Panc1 (cell line): ENCODE measurements around the gene NR2C2. TPM values are rescaled to one million over a fixed set of nuclear protein-coding genes. Genes with fewer than 3 reads are reported as not detected.

Experiments
- ATAC-seq: fragments of 200-7000 bp; cut with Tn5 transposase; 2 replicates; pipeline ENCODE4 v1.9.1; 2020; ENCODE audit warnings: mild to moderate bottlenecking, moderate library complexity
- BruUV-seq: library from RNA; stranded (reverse); fragments of 400-500 nt; replicated peaks from 2 replicates; lab custom pipeline; 2021; lab: Mats Ljungman, UMichigan
- CTCF ChIA-PET: fragments of 300-600 bp; sonication (Branson Sonifier 250); formaldehyde crosslinking; loops from one replicate; lab custom pipeline; 2022; ENCODE audit warnings: antibody characterized with exemption; lab: Charles Lee
- POLR2A ChIA-PET: fragments of 300-600 bp; sonication (Branson Sonifier 250); formaldehyde crosslinking; loops from one replicate; lab custom pipeline; 2022; ENCODE audit warnings: antibody characterized with exemption; lab: Charles Lee
- DNase-seq: peaks from one replicate; pipeline ENCODE4 v3.0.0-alpha.2; 2010; ENCODE audit warnings: low read depth, low spot score
- H3K27ac ChIP-seq: 2 replicates; pipeline ENCODE4 v1.5.1; 2011; ENCODE audit warnings: mild to moderate bottlenecking, low read length, inconsistent platforms
- H3K27me3 ChIP-seq: fragments of 200-500 bp; sonication (Bioruptor generic); 2 replicates; pipeline ENCODE4 v1.6.0; 2014; ENCODE audit warnings: low read length, inconsistent platforms; ENCODE audit not compliant: control insufficient read depth, insufficient read depth
- H3K36me3 ChIP-seq: fragments of 200-500 bp; sonication (Bioruptor generic); 2 replicates; pipeline ENCODE4 v1.5.1; 2014; ENCODE audit warnings: inconsistent platforms, mild to moderate bottlenecking, low read length, moderate library complexity; ENCODE audit not compliant: control insufficient read depth, insufficient read depth
- H3K4me1 ChIP-seq: 2 replicates; pipeline ENCODE4 v1.5.1; 2011; ENCODE audit warnings: inconsistent platforms, mild to moderate bottlenecking, low read length, moderate library complexity; ENCODE audit not compliant: control insufficient read depth, insufficient read depth
- H3K4me3 ChIP-seq, 2 experiments: 2 replicates each; pipeline ENCODE4 v1.5.1; 2011 to 2012; ENCODE audit warnings: low read depth in 2 of 2, low read length in 2 of 2, mild to moderate bottlenecking in 2 of 2, inconsistent platforms in 1 of 2, moderate library complexity in 1 of 2
- H3K9me3 ChIP-seq: fragments of 200-500 bp; sonication (Bioruptor generic); 2 replicates; pipeline ENCODE4 v1.5.1; 2014; ENCODE audit warnings: low read depth, mild to moderate bottlenecking, inconsistent platforms, low read length, moderate library complexity; ENCODE audit not compliant: control insufficient read depth, insufficient read depth
- CTCF ChIP-seq: fragments of 450-650 bp; IDR thresholded peaks from 2 replicates; pipeline ENCODE4 v1.5.1; 2017; ENCODE audit warnings: mild to moderate bottlenecking
- POLR2AphosphoS5 ChIP-seq: IDR thresholded peaks from 2 replicates; pipeline ENCODE4 v1.6.1; 2012; ENCODE audit warnings: mild to moderate bottlenecking, low read depth, low read length, moderate library complexity
- REST ChIP-seq, 2 experiments: IDR thresholded peaks; 2 replicates each; pipeline ENCODE4 v1.6.1; 2011 to 2012; ENCODE audit warnings: low read depth in 2 of 2, control low read depth in 1 of 2, low read length in 1 of 2, mild to moderate bottlenecking in 1 of 2, moderate library complexity in 1 of 2; ENCODE audit not compliant: insufficient read depth in 1 of 2
- SIN3A ChIP-seq: IDR thresholded peaks from 2 replicates; pipeline ENCODE4 v1.6.1; 2012; ENCODE audit warnings: low read depth, mild to moderate bottlenecking, low read length, moderate library complexity, borderline replicate concordance; ENCODE audit not compliant: insufficient read depth
- TCF7L2 ChIP-seq: IDR thresholded peaks from 2 replicates; pipeline ENCODE4 v1.6.1; 2011; ENCODE audit warnings: mild to moderate bottlenecking, low read depth, low read length, inconsistent platforms
- in situ Hi-C: cut with HindIII; loops from 2 replicates; pipeline ENCODE4 v1.10.0; 2016; ENCODE audit warnings: low sequenced_read_pairs, low pct_unique_long_range_greater_than_20kb
- intact Hi-C: fragments of 100-400 bp; cut with micrococcal nuclease; formaldehyde crosslinking; loops from one replicate; pipeline ENCODE4 v1.10.0; 2022; ENCODE audit not compliant: unreplicated experiment
- total RNA-seq: library from RNA; stranded (reverse); gene quantifications from one replicate; pipeline ENCODE4 v1.2.1, GENCODE V29; 2021; ENCODE audit not compliant: unreplicated experiment

The NR2C2 gene
- total RNA-seq, 1 experiment from 2014 or later: 30.6 TPM

GRCh38 chr3:15091575-15091974 lies 144.2 kb downstream of the NR2C2 start:
- Histone ChIP-seq H3K4me1 (no peaks in the 10 kb centered on the region), H3K4me3 (no peak overlapping the region), H3K27me3 (no peaks in the 10 kb centered on the region), H3K36me3 (peaks cover 4% of the 10 kb centered on the region), H3K27ac (no peak overlapping the region), H3K9me3 (no peaks in the 10 kb centered on the region)
- no peak for TF ChIP-seq CTCF
- TF ChIP-seq POLR2AphosphoS5: no peak
- no peak for TF ChIP-seq TCF7L2
- TF ChIP-seq REST (IDR thresholded peaks at IDR 0.05; ENCODE audit: insufficient read depth in 1 of 2, low read depth in 2 of 2, low read length in 1 of 2): no peak
- no peak for TF ChIP-seq SIN3A
- DNase-seq (no peak), ATAC-seq (no peak)
- in situ Hi-C loops: no loop called here
- BruUV-seq: no TSS peak
- POLR2A ChIA-PET: no interaction called here
- intact Hi-C loops: no loop called here
- CTCF ChIA-PET: no interaction called here

- intact Hi-C loops: no loop called here
- no peak for ATAC-seq
- Histone ChIP-seq H3K36me3 (peaks cover 4% of the 10 kb centered on the region), H3K4me3 (no peak overlapping the region), H3K4me1 (no peaks in the 10 kb centered on the region), H3K27ac (no peak overlapping the region), H3K9me3 (no peaks in the 10 kb centered on the region), H3K27me3 (no peaks in the 10 kb centered on the region)
- BruUV-seq: no TSS peak
- no peak for DNase-seq
- TF ChIP-seq TCF7L2 (no peak), REST (IDR thresholded peaks at IDR 0.05; ENCODE audit: insufficient read depth in 1 of 2, low read depth in 2 of 2, low read length in 1 of 2) (no peak)
- ChIA-PET POLR2A (no interaction called here), CTCF (no interaction called here)
- in situ Hi-C loops: no loop called here
Measured at GRCh38 chr3:15092686-15093085, 145.3 kb downstream of the NR2C2 start.
